H1 (cell line): ENCODE measurements around the gene GNAL. TPM values are rescaled to one million over a fixed set of nuclear protein-coding genes. Genes with fewer than 3 reads are reported as not detected.

Experiments used
- CTCF ChIA-PET: fragments of 300-600 bp; sonication (Branson Sonifier 250); formaldehyde crosslinking; loops from one replicate; lab custom pipeline; 2021; ENCODE audit not compliant: partially characterized antibody; lab: Charles Lee
- POLR2A ChIA-PET: fragments of 300-600 bp; sonication (Branson Sonifier 250); formaldehyde crosslinking; loops from one replicate; lab custom pipeline; 2021; ENCODE audit warnings: inconsistent platforms; ENCODE audit not compliant: partially characterized antibody; lab: Charles Lee
- DNase-seq, 2 experiments: peaks; one replicate each; pipeline versions ENCODE4 v3.0.0 to v3.0.0-alpha.2; 2010 to 2022; ENCODE audit warnings: low spot score in 2 of 2, low read depth in 1 of 2, mixed read lengths in 1 of 2
- FAIRE-seq: peaks from 2 replicates; lab custom pipeline; 2011; peaks lifted over from hg19 to GRCh38; lab: Jason Lieb, UNC
- H2AFZ ChIP-seq: 2 replicates; pipeline ENCODE4 v1.8.1; 2012; ENCODE audit warnings: low read length, inconsistent platforms
- H2AK5ac ChIP-seq: 2 replicates; pipeline ENCODE4 v1.6.1; 2013; ENCODE audit warnings: low read depth, low read length
- H2BK120ac ChIP-seq: replicated peaks from 2 replicates; pipeline ENCODE3; 2013; ENCODE audit warnings: low read depth, low read length, inconsistent platforms
- H2BK12ac ChIP-seq: 2 replicates; pipeline ENCODE4 v1.6.1; 2013; ENCODE audit warnings: low read depth, low read length
- H2BK15ac ChIP-seq: 2 replicates; pipeline ENCODE4 v1.6.1; 2013; ENCODE audit warnings: low read length
- H2BK20ac ChIP-seq: 2 replicates; pipeline ENCODE4 v1.6.1; 2013; ENCODE audit warnings: low read length
- H2BK5ac ChIP-seq: 2 replicates; pipeline ENCODE4 v1.6.1; 2013; ENCODE audit warnings: low read depth, low read length
- H3K14ac ChIP-seq: 2 replicates; pipeline ENCODE4 v1.6.1; 2013; ENCODE audit warnings: inconsistent platforms; ENCODE audit not compliant: insufficient read length
- H3K18ac ChIP-seq: 2 replicates; pipeline ENCODE4 v1.6.1; 2013; ENCODE audit warnings: low read length; ENCODE audit errors: extremely low read depth
- H3K23ac ChIP-seq: 2 replicates; pipeline ENCODE4 v1.6.1; 2013; ENCODE audit warnings: inconsistent platforms; ENCODE audit not compliant: insufficient read length
- H3K23me2 ChIP-seq: 2 replicates; pipeline ENCODE4 v1.6.1; 2013; ENCODE audit warnings: low read depth, low read length
- H3K27ac ChIP-seq: 2 replicates; pipeline ENCODE4 v1.6.1; 2011; ENCODE audit warnings: low read depth, low read length, inconsistent platforms
- H3K27me3 ChIP-seq, 4 experiments: replicated peaks in 1 of 4; 1 replicate in 1 of 4; 2 replicates in 3 of 4; pipeline versions ENCODE4 v1.6.1 to v1.8.1; 2011 to 2013; ENCODE audit warnings: low read length in 3 of 4, mild to moderate bottlenecking in 3 of 4, inconsistent platforms in 2 of 4, mixed read lengths in 2 of 4, moderate library complexity in 1 of 4; ENCODE audit not compliant: control insufficient read depth in 3 of 4, insufficient read depth in 3 of 4; ENCODE audit errors: extremely low read depth in 1 of 4
- H3K36me3 ChIP-seq, 4 experiments: 2 replicates each; pipeline versions ENCODE4 v1.6.1 to v1.8.1; 2011 to 2013; ENCODE audit warnings: mild to moderate bottlenecking in 4 of 4, low read length in 3 of 4, moderate library complexity in 2 of 4, control low read depth in 1 of 4, inconsistent platforms in 1 of 4; ENCODE audit not compliant: insufficient read depth in 4 of 4, control insufficient read depth in 2 of 4
- H3K4ac ChIP-seq: replicated peaks from 2 replicates; pipeline ENCODE3; 2013; ENCODE audit warnings: low read length, low read depth, mixed read lengths, inconsistent platforms; ENCODE audit not compliant: insufficient read length
- H3K4me1 ChIP-seq, 4 experiments: replicated peaks in 1 of 4; 1 replicate in 1 of 4; 2 replicates in 3 of 4; pipeline versions ENCODE4 v1.6.1 to v1.8.1; 2011 to 2013; ENCODE audit warnings: low read length in 3 of 4, inconsistent platforms in 2 of 4, mixed read lengths in 1 of 4; ENCODE audit not compliant: insufficient read depth in 4 of 4, control insufficient read depth in 3 of 4
- H3K4me2 ChIP-seq, 2 experiments: 2 replicates each; pipeline versions ENCODE4 v1.6.1 to v1.8.1; 2011 to 2013; ENCODE audit warnings: low read depth in 2 of 2, low read length in 2 of 2, control low read depth in 1 of 2, inconsistent platforms in 1 of 2, mild to moderate bottlenecking in 1 of 2; ENCODE audit not compliant: insufficient read depth in 1 of 2
- H3K4me3 ChIP-seq, 4 experiments: fragments of 200-600, 300-600 bp in 1 of 4; sonication (generic), shearing (Covaris generic), sonication (Bioruptor Twin) in 1 of 4; 2 replicates each; pipeline versions ENCODE4 v1.5.1 to v1.8.1; 2011 to 2016; ENCODE audit warnings: low read length in 4 of 4, low read depth in 3 of 4, control low read depth in 2 of 4, inconsistent platforms in 2 of 4, mild to moderate bottlenecking in 2 of 4, mixed read lengths in 1 of 4, moderate library complexity in 1 of 4; ENCODE audit not compliant: insufficient read depth in 2 of 4; ENCODE audit errors: extremely low read depth in 1 of 4
- H3K56ac ChIP-seq: replicated peaks from 2 replicates; pipeline ENCODE3; 2013; ENCODE audit warnings: low read depth, mild to moderate bottlenecking, mixed read lengths, low read length, inconsistent platforms; ENCODE audit not compliant: insufficient read length
- H3K79me1 ChIP-seq: 2 replicates; pipeline ENCODE4 v1.6.1; 2013; ENCODE audit warnings: low read depth, low read length, control low read depth
- H3K79me2 ChIP-seq, 2 experiments: 2 replicates each; pipeline versions ENCODE4 v1.6.1 to v1.8.1; 2012 to 2013; ENCODE audit warnings: low read length in 2 of 2, mild to moderate bottlenecking in 2 of 2, inconsistent platforms in 1 of 2; ENCODE audit not compliant: insufficient read depth in 2 of 2, control insufficient read depth in 1 of 2
- H3K9ac ChIP-seq, 4 experiments: replicated peaks in 1 of 4; 1 replicate in 1 of 4; 2 replicates in 3 of 4; pipeline versions ENCODE4 v1.6.1 to v1.8.1; 2011 to 2013; ENCODE audit warnings: low read depth in 3 of 4, low read length in 3 of 4, control low read depth in 2 of 4, mild to moderate bottlenecking in 2 of 4, moderate library complexity in 2 of 4, inconsistent platforms in 1 of 4; ENCODE audit errors: extremely low read depth in 1 of 4
- H3K9me3 ChIP-seq, 2 experiments: 2 replicates each; pipeline versions ENCODE4 v1.6.1 to v1.8.1; 2012 to 2013; ENCODE audit warnings: mild to moderate bottlenecking in 2 of 2, moderate library complexity in 2 of 2, control low read depth in 1 of 2, inconsistent platforms in 1 of 2, low read depth in 1 of 2, low read length in 1 of 2, mixed read lengths in 1 of 2; ENCODE audit not compliant: insufficient read depth in 2 of 2
- H4K20me1 ChIP-seq, 2 experiments: replicated peaks in 1 of 2; 2 replicates each; pipeline versions ENCODE3 to v1.8.1; 2011 to 2013; ENCODE audit warnings: inconsistent platforms in 2 of 2, low read length in 2 of 2, mild to moderate bottlenecking in 1 of 2; ENCODE audit not compliant: insufficient read depth in 2 of 2, control insufficient read depth in 1 of 2
- H4K5ac ChIP-seq: 2 replicates; pipeline ENCODE4 v1.6.1; 2013; ENCODE audit warnings: low read length, low read depth, mixed read lengths, inconsistent platforms; ENCODE audit not compliant: insufficient read length
- H4K8ac ChIP-seq: 2 replicates; pipeline ENCODE4 v1.8.0; 2013; ENCODE audit warnings: mild to moderate bottlenecking, moderate library complexity, low read length, inconsistent platforms; ENCODE audit not compliant: insufficient read depth; ENCODE audit errors: extremely low read depth
- H4K91ac ChIP-seq: replicated peaks from 2 replicates; pipeline ENCODE3; 2013; ENCODE audit warnings: low read length, mixed read lengths, inconsistent platforms; ENCODE audit not compliant: insufficient read length
- ASH2L ChIP-seq: fragments of 200-600, 300-600 bp; sonication (generic); IDR thresholded peaks from one replicate; pipeline ENCODE4 v1.7.1; 2017; ENCODE audit warnings: low read length
- CTBP2 ChIP-seq: IDR thresholded peaks from 2 replicates; pipeline ENCODE4 v1.7.0; 2011; ENCODE audit warnings: borderline replicate concordance, mild to moderate bottlenecking, moderate library complexity, mixed read lengths, low read length; ENCODE audit not compliant: insufficient read depth, insufficient read length
- EGR1 ChIP-seq: IDR thresholded peaks from 2 replicates; pipeline ENCODE4 v1.6.1; 2011; ENCODE audit warnings: low read depth, low read length, borderline replicate concordance
- JUND ChIP-seq: IDR thresholded peaks from 2 replicates; pipeline ENCODE4 v1.6.1; 2011; ENCODE audit warnings: mild to moderate bottlenecking, improper control_type of control experiment, low read length
- NANOG ChIP-seq: IDR thresholded peaks from 2 replicates; pipeline ENCODE4 v1.6.1; 2011; ENCODE audit warnings: low read length, low read depth, mild to moderate bottlenecking, inconsistent platforms; ENCODE audit not compliant: insufficient read depth, poor library complexity, severe bottlenecking
- POLR2AphosphoS5 ChIP-seq: IDR thresholded peaks from 2 replicates; pipeline ENCODE4 v1.6.1; 2011; ENCODE audit warnings: low read depth, low read length
- RNF2 ChIP-seq: fragments of 200-900, 300-1000 bp; sonication (generic); IDR thresholded peaks from 2 replicates; pipeline ENCODE4 v1.7.1; 2016; ENCODE audit warnings: borderline replicate concordance, low read depth, mild to moderate bottlenecking, antibody characterized with exemption, low read length; ENCODE audit not compliant: poor library complexity, severe bottlenecking; ENCODE audit errors: missing control alignments
- SP4 ChIP-seq: IDR thresholded peaks from 2 replicates; pipeline ENCODE4 v1.6.1; 2012; ENCODE audit warnings: low read length, inconsistent platforms
- TBP ChIP-seq: IDR thresholded peaks from 2 replicates; pipeline ENCODE4 v1.6.1; 2011; ENCODE audit warnings: low read depth, low read length, improper control_type of control experiment
- ZNF274 ChIP-seq: IDR thresholded peaks from 2 replicates; pipeline ENCODE4 v1.7.0; 2012; ENCODE audit warnings: low read length, borderline replicate concordance; ENCODE audit errors: extremely low read depth
- WGBS, 2 experiments: shearing (Covaris generic) in 1 of 2; methylation state at CpG; one replicate each; pipeline versions ENCODE4 v1.1.6 to v1.1.7; 2013 to 2015; ENCODE audit warnings: low lambda C conversion rate in 2 of 2, mixed read lengths in 2 of 2, inconsistent platforms in 1 of 2, low coverage in 1 of 2, missing lambda C conversion rate in 1 of 2; ENCODE audit not compliant: insufficient replicate concordance in 2 of 2, insufficient coverage in 1 of 2, insufficient read length in 1 of 2; ENCODE audit errors: extremely low coverage in 1 of 2, missing lambda C conversion rate in 1 of 2; 5-methylcytosine and 5-hydroxymethylcytosine counted together
- polyA plus RNA-seq, 7 experiments: library from polyadenylated mRNA; depleted of rRNA in 3 of 7; stranded (reverse) in 5 of 7; unstranded in 2 of 7; fragments of >200 nt in 5 of 7; fragments of 200-250 nt in 2 of 7; gene quantifications; 1 replicate in 5 of 7; 2 replicates in 1 of 7; 4 replicates in 1 of 7; pipeline versions ENCODE4 v1.2.1 to v1.2.3, GENCODE V29; 2011 to 2013; ENCODE audit warnings: missing spikeins in 2 of 7, mixed read lengths in 2 of 7
- total RNA-seq: library from RNA; stranded (reverse); fragmentation: NEBNext Ultra II Directional; extraction: Animal tissue kit (Norgen Biotek cat#: 25700); gene quantifications from 2 replicates; pipeline ENCODE4 v1.2.1, GENCODE V29; 2021
- TF ChIP-seq, protein P1 (sequence below): IDR thresholded peaks from 2 replicates; pipeline ENCODE4 v1.6.1; 2012; ENCODE audit warnings: inconsistent platforms
- TF ChIP-seq, protein P2 (sequence below): IDR thresholded peaks from 2 replicates; pipeline ENCODE4 v1.6.1; 2011; ENCODE audit warnings: low read depth, mild to moderate bottlenecking, low read length; ENCODE audit not compliant: insufficient read depth

The GNAL gene
- total and polyA plus RNA-seq, 2 of the 8 experiments (the other 6 are each of a cell fraction or from before 2014, with no cell fraction given): 13.2 to 18.3 TPM

DNA sequence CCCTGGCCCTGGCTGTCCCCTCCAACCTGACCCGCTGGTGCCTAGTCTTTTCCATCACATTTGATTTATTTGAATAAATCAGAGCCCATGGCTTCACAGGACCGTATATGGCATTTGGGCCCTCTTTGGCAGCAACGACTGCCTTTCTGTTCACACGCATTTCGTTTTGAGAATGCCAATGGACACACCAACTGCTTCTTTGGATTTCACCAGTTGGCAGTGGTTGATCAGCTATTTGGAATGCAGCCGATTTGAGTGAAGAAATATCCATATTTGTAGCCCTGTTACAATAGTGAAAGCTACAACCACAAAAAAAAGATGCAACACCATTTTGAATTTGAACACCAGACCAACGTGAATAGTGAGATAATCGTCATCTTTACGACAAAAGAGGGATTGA lies 56.5 kb downstream of the GNAL start:
- Histone ChIP-seq H3K36me3 (no peaks in the 10 kb centered on the region), H3K23ac (no peak overlapping the region), H4K5ac (no peak overlapping the region), H3K4ac (no peak overlapping the region), H3K14ac (no peak overlapping the region), H4K8ac (no peak overlapping the region), H3K79me1 (no peaks in the 10 kb centered on the region), H3K18ac (no peak overlapping the region), H4K20me1 (no peaks in the 10 kb centered on the region), H3K4me1 (peaks cover 2 to 10% (median 5%) of the 10 kb centered on the region in 4 experiments; a peak in 5 of 7 replicates), H3K56ac (no peak overlapping the region), H4K91ac (no peak overlapping the region), H3K27me3 (peaks cover 0 to 5% (median 3%) of the 10 kb centered on the region in 4 experiments; a peak in 5 of 7 replicates), H3K79me2 (no peaks in the 10 kb centered on the region), H2BK15ac (no peak overlapping the region), H2BK120ac (no peak overlapping the region), H3K27ac (no peak overlapping the region), H3K4me3 (no peak overlapping the region), H2BK20ac (no peak overlapping the region), H3K23me2 (no peaks in the 10 kb centered on the region), H3K4me2 (no peak overlapping the region), H2AFZ (no peak overlapping the region), H2BK12ac (no peak overlapping the region), H2BK5ac (no peak overlapping the region), H2AK5ac (no peak overlapping the region), H3K9ac (no peak overlapping the region), H3K9me3 (no peaks in the 10 kb centered on the region)
- no peak for DNase-seq
- 89% methylated on average over 9 of the region's 9 CpGs; no CpG with 5 or more reads in 1 of the 2 experiments for WGBS, 2 experiments
- ChIA-PET POLR2A (no interaction called here), CTCF (interaction anchor here (0.7 to 3.8 kb wide), 5 partner anchors 12 to 250 kb away, joined by 3 to 22 read pairs (median 3); no protein-coding TSS in a partner anchor)
- no peak for FAIRE-seq
- TF ChIP-seq TBP (no peak), CTBP2 (no peak), NANOG (no peak), SP4 (no peak), ZNF274 (no peak), JUND (no peak), RNF2 (no peak), POLR2AphosphoS5 (no peak), ASH2L (no peak), EGR1 (no peak)
- TF ChIP-seq, protein P1, sequence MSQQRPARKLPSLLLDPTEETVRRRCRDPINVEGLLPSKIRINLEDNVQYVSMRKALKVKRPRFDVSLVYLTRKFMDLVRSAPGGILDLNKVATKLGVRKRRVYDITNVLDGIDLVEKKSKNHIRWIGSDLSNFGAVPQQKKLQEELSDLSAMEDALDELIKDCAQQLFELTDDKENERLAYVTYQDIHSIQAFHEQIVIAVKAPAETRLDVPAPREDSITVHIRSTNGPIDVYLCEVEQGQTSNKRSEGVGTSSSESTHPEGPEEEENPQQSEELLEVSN: no peak
- TF ChIP-seq, protein P2, sequence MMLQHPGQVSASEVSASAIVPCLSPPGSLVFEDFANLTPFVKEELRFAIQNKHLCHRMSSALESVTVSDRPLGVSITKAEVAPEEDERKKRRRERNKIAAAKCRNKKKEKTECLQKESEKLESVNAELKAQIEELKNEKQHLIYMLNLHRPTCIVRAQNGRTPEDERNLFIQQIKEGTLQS: no peak
